Measurements from ENCODE around the gene OR4D10.
"Not testable (repeated sequence)": the region's sequence is repeated elsewhere in the genome, so short reads cannot be mapped to it uniquely, and the experiment has no call there.

The OR4D10 gene

GRCh38 chr11:59473015-59473414 lies at the start of gene OR4D10:
TSS of gene OR4D10 (plus strand) at chr11:59473315. CDS start at chr11:59477430, 4,115 bp downstream.
- DNase-seq: no peak

DNA sequence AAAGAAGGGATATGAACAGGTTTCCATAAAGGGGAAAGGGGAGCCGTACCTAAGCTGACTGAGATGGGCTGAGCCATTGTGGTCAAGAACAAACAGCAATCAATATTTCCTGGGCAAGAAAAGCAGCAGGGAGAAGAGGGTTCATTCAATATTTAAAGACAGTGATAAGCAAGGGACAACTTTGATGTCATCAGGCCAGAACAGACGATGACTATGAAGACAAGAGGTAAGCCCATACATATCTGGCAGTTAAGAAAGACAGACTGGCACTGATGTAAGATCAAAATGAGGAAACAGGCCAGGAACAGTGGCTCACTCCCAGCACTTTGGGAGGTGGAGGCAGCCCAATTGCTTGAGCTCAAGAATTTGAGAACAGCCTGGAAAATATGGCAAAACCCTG lies 49.3 kb upstream of the OR4D10 start:
- DNase-seq: no peak

DNA sequence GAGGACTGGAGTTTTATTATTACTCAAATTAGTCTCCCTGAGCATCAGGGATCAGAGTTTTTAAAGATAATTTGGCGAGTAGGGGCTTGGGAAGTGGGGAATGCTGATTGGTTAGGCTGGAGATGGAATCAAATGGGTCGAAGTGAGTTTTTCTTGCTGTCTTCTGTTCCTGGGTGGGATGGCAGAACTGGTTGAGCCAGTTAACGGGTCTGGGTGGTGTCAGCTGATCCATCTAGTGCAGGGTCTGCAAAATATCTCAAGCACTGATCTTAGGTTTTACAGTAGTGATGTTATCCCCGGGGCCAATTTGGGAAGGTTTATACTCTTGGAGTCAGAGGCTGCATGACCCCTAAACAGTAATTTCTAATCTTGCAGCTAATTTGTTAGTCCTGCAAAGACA lies 48.0 kb upstream of the OR4D10 start:
- DNase-seq: no peak

GRCh38 chr11:59426361-59427067 lies 46.6 kb upstream of the OR4D10 start, which contains the start of gene OR5A2:
TSS of gene OR5A2 (minus strand) at chr11:59426413. CDS start at chr11:59422953, 3,460 bp downstream.
- DNase-seq: no peak

GRCh38 chr11:59427068-59427382 lies 46.1 kb upstream of the OR4D10 start:
- DNase-seq: no peak

GRCh38 chr11:59429924-59430516 lies 43.1 kb upstream of the OR4D10 start:
- DNase-seq: no peak

GRCh38 chr11:59436169-59436568 lies 36.9 kb upstream of the OR4D10 start, which contains the start of gene OR5A1:
TSS of gene OR5A1 (plus strand) at chr11:59436469. CDS start at chr11:59443169, 6,700 bp downstream.
- DNase-seq: no peak

GRCh38 chr11:59437770-59438169 lies 35.3 kb upstream of the OR4D10 start:
- DNase-seq: no peak

GRCh38 chr11:59445624-59446023 lies 27.5 kb upstream of the OR4D10 start:
- not testable (repeated sequence) for DNase-seq

GRCh38 chr11:59448484-59448883 lies 24.6 kb upstream of the OR4D10 start:
- DNase-seq: no peak

GRCh38 chr11:59456661-59457060 lies 16.5 kb upstream of the OR4D10 start, which contains the start of gene OR4D6:
TSS of gene OR4D6 (plus strand) at chr11:59456961. CDS start at chr11:59456961, 0 bp downstream.
- no peak for DNase-seq

DNA sequence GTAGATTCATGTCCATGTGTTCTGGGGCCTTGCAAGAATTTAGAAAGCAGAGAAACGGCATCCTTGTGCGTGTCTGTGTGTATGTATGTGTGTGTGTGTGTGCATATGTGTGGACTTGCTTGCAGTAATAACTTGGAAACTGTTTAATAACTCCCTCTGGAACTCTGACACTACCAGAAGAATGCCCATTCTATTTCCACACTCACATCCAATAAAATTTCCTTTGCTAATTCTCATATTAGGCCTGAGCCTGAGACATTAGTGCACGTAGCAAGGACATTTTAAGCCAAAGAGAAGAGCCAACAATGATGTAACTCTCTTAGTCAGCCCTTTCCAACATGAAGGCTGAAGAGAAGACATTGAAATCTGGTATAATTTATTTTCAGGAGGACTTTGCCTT lies 13.2 kb upstream of the OR4D10 start:
- no peak for DNase-seq

DNA sequence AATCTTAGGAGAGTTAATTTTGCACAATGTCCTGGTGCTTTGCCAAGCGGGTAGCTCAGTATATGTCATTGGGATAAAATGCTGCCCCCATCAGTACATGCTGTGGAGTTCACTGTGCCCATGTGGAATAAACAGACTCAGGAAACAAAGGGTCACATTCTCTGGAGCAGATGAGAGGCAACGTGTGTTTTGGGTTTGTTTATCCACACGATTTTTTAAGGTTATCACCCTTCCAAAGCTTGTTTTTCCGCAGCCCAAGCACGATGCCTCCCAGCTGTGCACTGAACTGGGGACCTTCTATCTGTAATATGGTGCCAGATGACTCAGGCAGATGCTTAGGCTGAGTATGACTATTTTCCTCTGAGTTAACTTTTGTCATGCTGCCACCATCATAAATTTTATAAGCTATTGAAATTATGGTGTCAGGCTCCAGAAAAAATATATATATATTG lies 9.9 kb upstream of the OR4D10 start:
- no peak for DNase-seq

DNA sequence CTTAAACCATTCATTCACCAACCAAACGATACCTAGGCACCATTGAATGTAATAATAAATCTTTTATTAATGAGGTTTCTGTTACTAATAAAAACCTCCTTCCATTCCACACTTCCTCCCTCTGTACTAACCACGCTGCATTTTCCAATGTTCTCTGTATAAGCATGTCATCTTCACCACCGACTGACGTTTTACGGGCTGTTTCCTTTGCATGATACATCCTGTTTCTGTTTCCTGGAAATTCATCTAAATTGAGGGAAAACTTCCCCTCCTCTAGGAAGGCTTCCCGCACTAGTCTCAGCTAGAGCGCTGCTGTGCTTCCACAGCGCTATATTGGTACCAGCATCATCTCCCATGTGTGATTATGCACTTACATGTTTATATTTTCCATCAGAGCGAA lies 2.1 kb downstream of the OR4D10 start:
- no peak for DNase-seq

DNA sequence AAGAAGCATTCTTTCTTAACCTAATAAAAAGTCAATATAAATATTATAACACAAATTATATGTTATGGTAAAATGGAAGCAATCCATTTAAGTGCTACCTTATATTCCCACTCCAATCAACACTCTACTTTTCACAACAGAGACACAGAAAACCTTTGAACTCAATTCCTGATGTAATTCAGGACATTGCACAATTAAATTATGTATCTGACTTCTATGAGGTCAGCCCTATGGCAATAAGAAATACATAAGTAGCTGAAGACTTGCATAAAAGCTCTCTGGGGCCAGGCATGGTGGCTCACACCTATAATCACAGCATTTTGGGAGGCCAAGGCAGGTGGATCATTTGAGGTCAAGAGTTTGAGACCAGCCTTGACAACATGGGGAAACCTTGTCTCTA lies 6.8 kb downstream of the OR4D10 start:
- DNase-seq: no peak

DNA sequence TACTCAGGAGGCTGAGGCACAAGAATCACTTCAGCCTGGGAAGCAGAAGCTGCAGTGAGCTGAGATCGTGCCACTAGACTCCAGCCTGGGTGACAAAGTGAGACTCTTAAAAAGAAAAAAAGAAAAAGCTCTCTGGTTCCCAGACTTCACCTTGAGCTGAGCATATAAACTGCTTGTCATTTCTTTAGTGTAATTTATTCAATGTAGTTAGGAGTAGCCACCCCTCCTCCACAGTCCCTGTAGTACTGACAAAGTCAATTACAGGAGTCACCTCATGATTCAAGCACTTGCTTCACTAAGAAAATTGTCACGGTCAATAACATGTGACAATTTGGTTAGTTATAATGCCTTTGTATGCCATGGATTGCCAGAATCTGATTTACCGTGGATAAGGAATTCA lies 7.2 kb downstream of the OR4D10 start:
- DNase-seq: no peak

GRCh38 chr11:59501931-59502330 lies 28.8 kb downstream of the OR4D10 start:
- DNase-seq: no peak

GRCh38 chr11:59503276-59503675 lies 30.2 kb downstream of the OR4D10 start, which contains the start of gene OR4D11:
TSS of gene OR4D11 (plus strand) at chr11:59503576. CDS start at chr11:59503576, 0 bp downstream.
- DNase-seq: no peak

- DNase-seq: no peak
These were observed 38.0 kb downstream of the OR4D10 start, which contains the start of gene OR4D9 for GRCh38 chr11:59510941-59511589. TSS of gene OR4D9 (plus strand) at chr11:59511539. CDS start at chr11:59514913, 3,374 bp downstream.

GRCh38 chr11:59511675-59512074 lies 38.6 kb downstream of the OR4D10 start:
- no peak for DNase-seq

GRCh38 chr11:59520139-59520538 lies 47.0 kb downstream of the OR4D10 start:
- DNase-seq: not testable (repeated sequence)

- no peak for DNase-seq
These were observed 47.6 kb downstream of the OR4D10 start for GRCh38 chr11:59520741-59521140.

GRCh38 chr11:59523541-59523940 lies 50.4 kb downstream of the OR4D10 start:
- no peak for DNase-seq

DNA sequence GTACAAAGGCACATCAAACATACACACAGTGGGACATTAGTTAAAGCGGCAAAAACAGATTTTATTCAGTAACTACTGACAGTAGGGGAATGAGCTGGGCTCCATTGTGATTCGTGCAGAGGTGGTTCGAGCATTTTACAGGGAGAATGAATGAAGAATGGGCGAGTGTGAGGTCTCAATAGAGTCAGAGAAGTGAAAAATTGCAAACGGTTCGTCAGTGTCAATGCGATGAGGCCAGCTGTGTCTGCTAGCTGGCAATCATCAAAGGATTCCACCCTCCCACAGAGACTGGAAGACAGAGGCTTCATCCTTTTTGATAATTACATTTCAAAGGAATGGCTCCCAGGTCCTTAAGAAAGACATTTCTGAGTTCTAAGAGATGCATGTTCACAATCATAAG lies 55.6 kb downstream of the OR4D10 start:
- DNase-seq: no peak

All from CD4-positive, alpha-beta T cell treated with Interleukin-15 for 1 hour (primary cell).